Heart left ventricle (tissue), 16 donors: ENCODE measurements around the gene KDM4B. TPM values are rescaled to one million over a fixed set of nuclear protein-coding genes. Genes with fewer than 3 reads are reported as not detected.

ENCODE experiments used
- ATAC-seq, 4 donors: fragments of 200-7000 bp; cut with Tn5 transposase; one replicate each; pipeline ENCODE4 v1.9.1; 2020 to 2022; ENCODE audit warnings: moderate library complexity in 4 of 4, mild to moderate bottlenecking in 3 of 4, moderate number of reproducible peaks in 1 of 4
- DNase-seq, 5 donors: peaks; one replicate each; pipeline ENCODE4 v3.0.0-alpha.2; 2020
- H3K27ac ChIP-seq, 12 donors: fragments of 200-600 bp; sonication (generic) in 4 of 12; one replicate each; pipeline versions ENCODE4 v1.5.0 to v1.8.0; 2016 to 2022; ENCODE audit warnings: mild to moderate bottlenecking in 2 of 12
- H3K27me3 ChIP-seq, 9 donors: fragments of 200-600 bp; sonication (generic) in 2 of 9; one replicate each; pipeline versions ENCODE4 v1.5.1 to v1.8.0; 2016 to 2022; ENCODE audit warnings: mild to moderate bottlenecking in 3 of 9
- H3K36me3 ChIP-seq, 9 donors: fragments of 200-600 bp; sonication (generic) in 2 of 9; one replicate each; pipeline versions ENCODE4 v1.5.0 to v1.8.0; 2018 to 2022; ENCODE audit warnings: mild to moderate bottlenecking in 2 of 9
- H3K4me1 ChIP-seq, 12 donors: fragments of 200-600 bp; sonication (generic) in 4 of 12; one replicate each; pipeline versions ENCODE4 v1.5.0 to v1.8.0; 2016 to 2022; ENCODE audit warnings: mild to moderate bottlenecking in 3 of 12
- H3K4me3 ChIP-seq, 12 donors: fragments of 200-600 bp; sonication (generic) in 4 of 12; one replicate each; pipeline versions ENCODE4 v1.5.0 to v1.8.0; 2017 to 2022; ENCODE audit warnings: mild to moderate bottlenecking in 9 of 12, moderate library complexity in 4 of 12
- H3K9me3 ChIP-seq, 12 donors: fragments of 200-600 bp; sonication (generic) in 4 of 12; one replicate each; pipeline versions ENCODE4 v1.5.0 to v1.8.0; 2016 to 2022; ENCODE audit warnings: mild to moderate bottlenecking in 1 of 12
- CTCF ChIP-seq, 12 donors: fragments of 200-600 bp; sonication (generic) in 4 of 12; IDR thresholded peaks; one replicate each; pipeline versions ENCODE4 v1.5.0 to v1.8.0; 2018 to 2022; ENCODE audit warnings: antibody characterized with exemption in 12 of 12, mild to moderate bottlenecking in 5 of 12
- POLR2A ChIP-seq, 2 donors: fragments of 450-650 bp; IDR thresholded peaks; one replicate each; pipeline ENCODE4 v1.6.1; 2017; ENCODE audit warnings: antibody characterized with exemption in 2 of 2, mild to moderate bottlenecking in 2 of 2, moderate library complexity in 2 of 2
- WGBS, 4 donors: extraction: QIAGEN DNeasy Blood & Tissue Kit in 2 of 4; methylation state at CpG; one replicate each; pipeline versions ENCODE4 v1.1.5 to v1.1.7; 2013 to 2018; 5-methylcytosine and 5-hydroxymethylcytosine counted together
- intact Hi-C, 10 donors: fragments of 100-400 bp; cut with DNase I; formaldehyde crosslinking; loops; one replicate each; pipeline versions ENCODE4 v1.11.1 to v1.14.2; 2022
- polyA plus RNA-seq, 2 donors: library from polyadenylated mRNA; stranded (reverse); fragments of 200-250 nt; gene quantifications; one replicate each; pipeline ENCODE4 v1.2.3, GENCODE V29; 2013
- total RNA-seq, 9 donors: library from RNA; depleted of rRNA in 2 of 9; stranded (reverse); fragments of >200 nt in 2 of 9; fragmentation: NEBNext Ultra II Directional in 3 of 9; extraction: Animal tissue kit (Norgen Biotek cat#: 25700) in 3 of 9; gene quantifications; one replicate each; pipeline versions ENCODE4 v1.1.0 to v1.2.4, GENCODE V29; 2016 to 2023
- donor health status: ischemic (EF 13 %, LVEDD 7.1; RV severe dilation, severe dysfunction).
- donor health status: healthy with polysubstance abuse.
- donor health status: DM: no; HTN: yes; CAD: no.
- donor health status: DM: no; HTN: no; CAD: no.
- donor health status: ischemic (EF 25% LVEDD 6.9; RV normal size, moderate dysfunction).
- donor health status: ischemic (EF 25% LVEDD 5.7; RV mildly dilated, moderate dysfunction).
- donor health status: healthy.
- donor health status: DM: yes; HTN: yes; CAD: no.
- donor health status: ischemic (EF 35%, LVEDD 5.7; RV mildly dilated, moderate dysfunction).
- donor health status: nonischemic (EF 11% LVEDD 7.7; RV severe dilation, severe dysfunction).
- donor health status: DM: yes; HTN: yes; CAD: no.
- donor health status: PGD.
- donor health status: ischemic (EF 29% LVEDD 5.4; RV normal size, mild dysfunction).
- donor health status: nonischemic (EF 23%, LVEDD 6.1; RV moderate dilation, normal function).

The KDM4B gene
- total and polyA plus RNA-seq, 11 donors = 21.5 to 36.5 (median 27.2) TPM

- H3K9me3 ChIP-seq = no peaks in the 10 kb centered on the region
- H3K27me3 ChIP-seq = no peaks in the 10 kb centered on the region
- DNase-seq (no peak), ATAC-seq (no peak)
- H3K36me3 ChIP-seq = no peaks in the 10 kb centered on the region
- H3K4me1 ChIP-seq = no peaks in the 10 kb centered on the region
- intact Hi-C loops = no loop called here
- H3K27ac ChIP-seq = no peak overlapping the region
- no peak overlapping the region for H3K4me3 ChIP-seq
- WGBS, 4 donors = 86 to 95% (median 88%) methylated on average over 3 of the region's 3 CpGs
- TF ChIP-seq POLR2A (IDR thresholded peaks at IDR 0.05) = no peak
Measured at GRCh38 chr19:5183616-5184015, 214.7 kb downstream of the KDM4B start.

- intact Hi-C loops = no loop called here
- no peaks in the 10 kb centered on the region for H3K4me1 ChIP-seq
- no peaks in the 10 kb centered on the region for H3K27me3 ChIP-seq
- H3K9me3 ChIP-seq = no peaks in the 10 kb centered on the region
- WGBS, 4 donors = 89 to 94% (median 91%) methylated on average over 4 of the region's 4 CpGs
- H3K36me3 ChIP-seq = no peaks in the 10 kb centered on the region
- DNase-seq (no peak), ATAC-seq (no peak)
- no peak overlapping the region for H3K4me3 ChIP-seq
- H3K27ac ChIP-seq = no peak overlapping the region
- TF ChIP-seq POLR2A (IDR thresholded peaks at IDR 0.05) (no peak), CTCF (IDR thresholded peaks at IDR 0.05) (no peak)
Measured at GRCh38 chr19:5184930-5185329, 216.0 kb downstream of the KDM4B start.

GRCh38 chr19:5186293-5187050 lies 217.6 kb downstream of the KDM4B start:
- Histone ChIP-seq H3K36me3 (no peaks in the 10 kb centered on the region), H3K4me1 (no peaks in the 10 kb centered on the region), H3K9me3 (no peaks in the 10 kb centered on the region), H3K27me3 (no peaks in the 10 kb centered on the region), H3K4me3 (no peak overlapping the region), H3K27ac (no peak overlapping the region)
- intact Hi-C loops = no loop called here
- WGBS, 4 donors = 68 to 74% (median 70%) methylated on average over 7 of the region's 7 CpGs
- TF ChIP-seq POLR2A (IDR thresholded peaks at IDR 0.05) (no peak), CTCF (IDR thresholded peaks at IDR 0.05) (no peak)
- ATAC-seq = no peak
- no peak for DNase-seq

GRCh38 chr19:5188548-5189317 lies 219.8 kb downstream of the KDM4B start:
- no peak for TF ChIP-seq POLR2A (IDR thresholded peaks at IDR 0.05)
- no peak for TF ChIP-seq CTCF (IDR thresholded peaks at IDR 0.05)
- intact Hi-C loops = no loop called here
- Histone ChIP-seq H3K27ac (no peak overlapping the region), H3K4me3 (no peak overlapping the region), H3K36me3 (no peaks in the 10 kb centered on the region), H3K4me1 (no peaks in the 10 kb centered on the region), H3K27me3 (no peaks in the 10 kb centered on the region), H3K9me3 (no peaks in the 10 kb centered on the region)
- 51 to 59% (median 57%) methylated on average over 19 of the region's 19 CpGs for WGBS, 4 donors
- ATAC-seq (no peak), DNase-seq (no peak)
